Stimulated activated CD8-positive, alpha-beta memory T cell treated with anti-CD3 and anti-CD28 coated beads, Interleukin-4, amount 100 ng/mL, for 1 hour (primary cell): Measurements from ENCODE around the gene IPO13.

ENCODE experiments used
- DNase-seq, 2 donors: peaks; one replicate each; pipeline ENCODE4 v3.0.0-alpha.2; 2020; ENCODE audit warnings: low read depth in 2 of 2, low spot score in 1 of 2

The IPO13 gene

DNA sequence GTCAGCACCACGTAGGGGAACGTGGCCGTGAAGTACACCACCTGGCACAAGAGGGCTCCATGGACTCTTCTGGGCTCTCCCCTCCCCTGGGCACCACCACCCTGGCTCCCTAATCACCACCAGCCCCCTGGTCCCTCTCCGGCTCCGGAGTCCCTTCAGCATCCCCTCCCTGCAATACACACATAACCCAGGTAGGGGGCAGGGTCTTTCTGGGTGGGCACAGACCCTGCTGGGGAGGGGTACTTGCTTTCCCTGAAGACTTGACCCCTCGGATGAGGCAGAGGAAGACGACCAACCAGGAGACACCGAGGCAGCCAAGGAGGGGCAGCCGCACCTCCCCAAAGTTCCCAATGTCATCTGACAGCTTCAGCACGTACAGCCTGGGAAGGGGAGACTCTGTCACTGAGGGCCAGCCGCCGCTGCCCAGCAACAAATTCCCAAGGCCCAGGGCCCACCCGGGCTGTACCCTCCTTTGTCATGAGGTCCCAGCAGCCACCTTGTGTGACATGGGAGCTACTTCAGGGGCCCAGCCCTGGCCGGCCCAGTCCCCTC lies 55.9 kb downstream of the IPO13 start:
- no peak for DNase-seq

DNA sequence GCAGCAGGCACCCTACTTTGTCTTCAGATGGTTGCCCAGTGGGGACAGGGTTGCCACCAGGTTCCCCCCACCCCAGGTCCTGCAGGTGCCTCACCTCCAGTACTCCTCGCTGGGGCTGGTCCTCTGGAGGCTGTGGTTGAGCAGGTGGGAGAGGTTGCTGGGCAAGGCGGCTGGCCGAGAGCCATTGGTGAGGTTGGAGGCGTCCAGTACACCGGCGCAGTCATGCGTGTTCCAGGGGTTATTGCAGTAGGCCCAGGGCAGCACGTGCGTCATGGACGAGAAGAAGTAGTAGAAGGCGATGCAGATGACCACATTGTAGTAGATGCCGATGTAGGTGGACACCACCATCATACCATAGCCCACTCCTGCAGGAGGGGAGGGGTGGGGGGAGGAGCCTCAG lies 61.5 kb downstream of the IPO13 start:
- no peak for DNase-seq

DNA sequence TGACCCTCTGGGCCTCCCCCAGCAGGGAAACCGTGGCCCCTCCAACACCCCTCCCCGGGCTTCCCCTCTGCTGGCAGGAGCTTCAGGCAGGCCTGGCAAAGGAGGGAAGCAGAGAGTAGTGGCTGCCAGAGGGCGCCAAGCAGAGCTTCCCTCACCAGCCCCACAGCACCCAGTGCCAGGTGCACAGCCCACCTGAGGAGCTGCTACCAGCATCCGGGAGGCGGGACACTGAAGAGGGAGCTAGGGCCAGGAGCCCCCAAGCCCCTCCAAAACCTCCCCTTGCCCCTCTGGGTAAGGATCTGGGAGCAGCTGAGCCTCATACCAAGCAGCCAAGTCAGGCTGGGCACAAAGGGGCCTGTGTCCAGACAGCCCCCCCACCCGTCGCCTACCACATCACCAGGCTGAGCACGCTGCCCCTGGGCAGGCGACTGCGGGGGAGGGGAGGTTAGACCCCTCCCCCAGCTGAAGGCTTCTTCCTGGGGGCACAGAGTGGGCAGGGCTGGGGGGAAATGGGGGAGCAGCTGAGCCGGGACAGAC lies 64.3 kb downstream of the IPO13 start:
- no peak for DNase-seq

DNA sequence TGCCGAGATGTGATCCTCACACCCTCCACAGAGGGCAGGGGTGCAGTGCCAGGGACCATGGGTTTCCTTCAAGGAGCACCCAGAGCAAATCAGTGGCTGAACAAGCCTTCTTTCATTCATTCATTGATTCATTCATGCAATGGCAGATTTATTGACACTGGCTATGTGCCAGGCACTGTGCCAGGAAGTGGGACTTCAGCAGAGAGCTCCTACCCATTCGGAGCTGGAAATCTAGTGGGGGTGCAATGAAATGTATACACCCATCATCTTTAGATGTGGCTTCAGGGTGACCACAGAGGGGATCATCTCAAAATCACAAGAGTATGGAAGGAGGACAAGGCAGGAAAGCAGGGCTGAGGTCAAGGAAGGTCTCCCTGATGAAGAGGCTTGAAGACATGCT lies 65.7 kb downstream of the IPO13 start:
- DNase-seq = no peak

DNA sequence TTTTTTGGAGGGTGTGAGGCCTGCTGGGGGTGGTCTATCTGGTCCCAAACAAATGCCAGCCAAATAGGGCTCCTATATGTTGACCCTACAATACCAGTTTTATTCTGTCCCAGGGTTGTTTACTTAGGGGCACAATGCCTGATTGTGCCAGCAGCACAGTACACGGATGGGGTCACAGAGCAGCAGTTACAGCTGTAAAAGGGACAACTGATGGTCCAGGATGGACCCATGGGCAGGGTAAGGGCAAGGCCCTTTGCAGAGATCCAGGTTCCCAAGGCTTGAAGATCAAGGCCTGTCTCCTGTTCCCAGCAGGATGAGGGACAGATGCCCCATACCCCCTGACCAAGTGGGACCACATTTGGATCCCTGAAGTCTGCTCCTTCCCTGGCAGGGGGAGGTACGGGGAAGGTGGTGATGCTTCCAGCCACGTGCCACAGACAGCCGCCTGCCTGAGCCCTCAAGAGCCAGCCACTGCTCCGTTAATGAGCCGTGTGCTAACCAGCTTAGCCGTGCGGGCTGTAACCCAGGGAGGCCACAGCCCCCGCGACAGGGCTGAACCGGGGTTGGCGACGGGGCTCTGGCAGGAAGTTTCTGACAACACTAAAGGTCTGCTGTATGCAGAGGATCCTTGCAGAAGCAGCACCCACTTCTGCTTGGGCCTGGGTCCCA lies 66.3 kb downstream of the IPO13 start:
- no peak for DNase-seq

DNA sequence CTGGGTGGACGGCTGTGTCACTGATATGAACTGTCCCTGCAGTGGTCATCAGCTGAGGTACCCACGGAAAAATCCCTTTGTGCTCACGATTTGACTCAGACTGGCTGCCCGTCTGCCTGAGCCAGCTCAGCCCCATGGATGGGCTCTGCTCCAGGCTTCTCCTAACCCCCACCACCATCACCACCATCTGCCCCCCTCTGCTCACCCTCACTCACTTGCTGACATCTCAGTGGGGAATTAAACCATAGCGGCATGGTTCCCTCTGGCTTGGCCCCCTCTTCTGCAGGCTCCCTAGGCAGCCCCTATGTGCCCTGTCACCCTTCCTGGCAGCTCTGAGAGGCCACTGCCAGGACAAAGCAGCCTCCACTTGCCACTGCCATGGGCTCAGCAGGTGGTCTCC lies 67.2 kb downstream of the IPO13 start:
- no peak for DNase-seq

DNA sequence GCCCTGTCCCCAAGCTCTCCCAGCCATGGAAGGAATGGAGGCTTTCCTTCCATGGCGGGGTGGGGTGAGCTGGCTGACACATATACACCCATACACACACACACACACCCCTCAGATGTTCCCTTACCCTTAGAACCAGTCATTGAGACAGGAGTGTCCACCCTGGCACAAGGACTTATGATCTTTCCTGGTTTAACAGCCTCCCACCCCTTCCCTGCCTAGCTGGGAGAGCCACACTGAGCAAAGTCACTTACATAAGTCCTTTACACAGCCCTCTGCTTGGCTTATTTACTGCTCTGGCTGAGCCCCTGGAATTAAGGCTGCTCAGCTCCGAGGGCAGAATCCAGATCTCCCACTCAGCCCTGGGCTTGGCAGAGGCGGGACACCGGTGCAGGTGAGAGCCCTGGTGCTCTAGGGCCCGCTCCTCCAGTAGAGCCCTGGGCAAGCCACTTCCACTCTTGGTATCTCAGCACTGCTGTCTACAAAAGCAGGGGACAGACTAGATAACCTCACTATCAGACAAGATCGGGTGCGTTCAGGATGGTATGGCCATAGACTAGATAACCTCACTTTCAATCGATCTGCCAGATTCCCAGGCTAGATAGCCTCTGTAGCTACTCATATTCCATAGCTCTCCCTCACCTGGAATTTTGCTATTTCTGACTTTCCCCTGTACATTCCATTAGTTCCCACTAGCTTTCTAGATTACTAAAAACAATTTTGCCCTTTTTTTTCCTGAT lies 67.8 kb downstream of the IPO13 start:
- DNase-seq = no peak

DNA sequence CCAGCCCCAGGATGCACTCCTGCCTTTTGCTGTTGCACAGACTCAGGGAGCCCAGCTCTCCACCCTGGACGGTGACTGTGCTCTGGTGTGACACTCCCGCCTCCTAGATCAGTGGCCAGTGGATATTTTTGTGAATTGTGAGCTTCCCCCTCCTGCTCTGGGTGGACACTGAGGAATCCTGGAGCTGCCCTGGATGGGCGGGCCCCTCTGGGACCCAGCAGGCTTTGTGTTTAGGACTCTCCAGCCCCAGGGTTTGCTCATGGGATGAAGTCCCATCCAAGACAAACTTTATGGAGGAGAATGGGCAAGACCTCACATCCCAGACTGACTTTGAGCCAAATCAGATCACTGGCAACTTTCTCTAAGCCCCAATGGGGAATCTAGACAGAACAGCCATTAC lies 68.5 kb downstream of the IPO13 start:
- no peak for DNase-seq

DNA sequence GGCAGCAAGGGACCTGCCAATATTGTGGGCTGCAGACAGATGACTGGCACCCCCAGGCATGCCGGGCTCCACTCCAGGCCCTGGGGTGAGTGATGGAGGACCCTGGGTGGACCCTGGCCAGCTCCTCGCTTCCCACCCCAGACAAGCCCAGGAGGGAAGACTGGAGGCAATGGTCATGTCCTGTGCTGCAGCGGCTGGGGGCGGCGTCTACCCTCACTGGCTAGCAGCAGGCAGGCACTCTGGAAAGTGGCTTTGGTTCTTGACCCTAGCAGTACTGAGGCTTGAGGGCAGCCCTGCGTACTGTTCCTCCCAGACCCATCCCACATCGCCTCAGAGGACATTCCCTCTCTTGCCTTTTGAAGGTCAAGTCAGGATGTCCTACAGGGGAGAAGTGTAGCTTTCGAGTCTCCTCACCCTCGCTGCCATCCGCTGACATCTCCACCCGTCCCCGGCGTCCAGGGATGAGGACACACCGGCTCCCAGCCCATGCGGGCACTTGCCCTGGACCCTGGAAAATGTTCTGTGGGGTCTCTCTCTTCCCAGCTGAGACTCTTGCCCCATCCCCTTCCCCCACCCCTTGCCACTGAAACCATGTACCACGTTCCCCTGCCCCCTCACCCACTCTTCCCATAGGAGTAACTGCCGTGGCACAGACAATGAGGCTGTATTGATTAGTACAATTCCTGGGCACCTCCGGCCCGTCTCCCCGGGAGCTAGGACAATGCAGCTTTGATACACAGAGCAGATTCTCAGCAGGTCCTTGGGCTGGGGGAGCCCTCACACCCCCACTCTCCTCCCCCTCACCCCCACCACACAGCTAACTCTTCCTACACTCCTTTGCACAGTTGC lies 69.5 kb downstream of the IPO13 start:
- no peak for DNase-seq

DNA sequence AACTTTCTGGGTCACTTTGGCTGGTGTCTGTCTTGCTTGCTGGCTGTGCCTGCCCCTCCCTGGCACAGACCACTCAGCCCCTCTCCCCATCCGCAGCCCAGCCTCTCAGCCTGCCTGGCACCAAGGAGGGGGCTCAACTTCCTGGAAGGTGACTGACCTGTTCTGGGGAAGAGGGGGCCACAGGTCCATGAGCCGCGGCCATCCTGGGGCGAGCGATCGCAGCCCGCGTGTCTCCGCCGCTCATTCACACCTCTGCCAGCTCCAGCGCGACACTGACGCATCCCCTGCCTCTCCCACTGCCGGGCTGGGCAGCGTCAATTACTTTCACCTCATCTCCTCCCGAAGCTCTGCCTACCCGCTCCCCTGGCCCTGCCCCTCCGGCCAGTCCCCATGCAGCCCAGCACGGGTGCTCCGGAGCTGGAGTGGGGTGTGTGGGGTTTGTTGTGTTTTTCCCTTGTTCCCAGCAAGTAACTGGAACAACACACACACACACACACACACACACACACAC lies 70.2 kb downstream of the IPO13 start:
- DNase-seq = no peak
